ENCODE measurements around the gene OR8B3. TPM values are rescaled to one million over a fixed set of nuclear protein-coding genes. Genes with fewer than 3 reads are reported as not detected.
"Not testable (repeated sequence)": the region's sequence is repeated elsewhere in the genome, so short reads cannot be mapped to it uniquely, and the experiment has no call there.

The OR8B3 gene
- total RNA-seq, 2 donors from 2014 or later = not detected

GRCh38 chr11:124402326-124402922, 3.6 kb upstream of the OR8B3 start:
- no peaks in the 10 kb centered on the region for H3K27me3 ChIP-seq
- ATAC-seq (peak; percentile 70), DNase-seq (peak; percentile 53 to 74 (median 65))
- TF ChIP-seq POLR2A (IDR thresholded peaks at IDR 0.05) (no peak), CTCF (IDR thresholded peaks at IDR 0.05) (peak; percentile 23 to 66 (median 44))
- 30 to 33% methylated on average over 8 of the region's 8 CpGs for WGBS, 2 donors
- intact Hi-C loops (cut with DNase I) = no loop called here
- no peaks in the 10 kb centered on the region for H3K4me1 ChIP-seq
- H3K36me3 ChIP-seq (replicated peaks in 1 of 2; ENCODE audit: insufficient read depth in 1 of 2, low read depth in 2 of 2) = no peaks in the 10 kb centered on the region
- no peak overlapping the region for H3K27ac ChIP-seq
- no peak overlapping the region for H3K4me3 ChIP-seq
- no peaks in the 10 kb centered on the region for H3K9me3 ChIP-seq

GRCh38 chr11:124396847-124397246, 2.0 kb downstream of the OR8B3 start:
- intact Hi-C loops (cut with DNase I); H3K36me3 ChIP-seq (replicated peaks in 1 of 2; ENCODE audit: insufficient read depth in 1 of 2, low read depth in 2 of 2); DNase-seq; H3K4me3 ChIP-seq; H3K27ac ChIP-seq; ATAC-seq; H3K9me3 ChIP-seq; H3K27me3 ChIP-seq; H3K4me1 ChIP-seq: not testable (repeated sequence)
- WGBS, 2 donors = 63 to 89% methylated on average over 2 to 3 of the region's 4 CpGs

- no peak for DNase-seq
- no peaks in the 10 kb centered on the region for H3K4me1 ChIP-seq
- 77 to 82% methylated on average over 3 of the region's 3 CpGs for WGBS, 2 donors
- intact Hi-C loops (cut with DNase I) = no loop called here
- H3K4me3 ChIP-seq = no peak overlapping the region
- ATAC-seq = no peak
- no peaks in the 10 kb centered on the region for H3K9me3 ChIP-seq
- H3K27ac ChIP-seq = no peak overlapping the region
- TF ChIP-seq POLR2A (IDR thresholded peaks at IDR 0.05) (no peak), CTCF (IDR thresholded peaks at IDR 0.05) (no peak)
- no peaks in the 10 kb centered on the region for H3K27me3 ChIP-seq
- H3K36me3 ChIP-seq (replicated peaks in 1 of 2; ENCODE audit: insufficient read depth in 1 of 2, low read depth in 2 of 2) = no peaks in the 10 kb centered on the region
Observed at GRCh38 chr11:124394408-124394807, 4.4 kb downstream of the OR8B3 start.

DNA sequence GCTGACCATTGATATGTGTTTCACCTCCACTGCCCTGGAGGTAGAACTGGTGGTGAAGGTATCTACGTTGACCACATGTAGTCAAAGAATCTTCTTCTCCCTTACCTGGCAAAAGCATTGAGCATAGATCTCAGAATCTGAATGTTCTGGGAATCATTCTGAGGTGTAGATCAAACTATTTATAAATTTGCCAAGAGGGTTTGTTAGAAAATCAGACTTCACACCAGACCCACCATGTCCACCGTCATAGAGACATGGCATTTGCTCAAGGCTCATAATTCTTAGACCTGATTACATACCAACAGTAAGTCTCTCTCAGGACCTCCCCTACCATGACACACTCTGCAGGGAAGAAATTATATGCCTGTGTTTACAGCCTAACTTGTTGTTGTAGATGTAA, 14.4 kb downstream of the OR8B3 start, which contains the start of gene OR8B2:
OR8B2 (minus strand) TSS at position 101 of the 400 bp plus-strand sequence. CDS start 1,156 bp downstream, outside the sequence.
- Histone ChIP-seq H3K27me3 (no peaks in the 10 kb centered on the region), H3K36me3 (replicated peaks in 1 of 2; ENCODE audit: insufficient read depth in 1 of 2, low read depth in 2 of 2) (no peaks in the 10 kb centered on the region), H3K4me3 (no peak within 1 kb of the TSS), H3K4me1 (no peaks in the 10 kb centered on the region), H3K27ac (no peak within 1 kb of the TSS), H3K9me3 (no peaks in the 10 kb centered on the region)
- no peak for ATAC-seq
- intact Hi-C loops (cut with DNase I) = no loop called here
- TF ChIP-seq CTCF (IDR thresholded peaks at IDR 0.05) (no peak), POLR2A (IDR thresholded peaks at IDR 0.05) (no peak)
- WGBS, 2 donors = 74 to 88% methylated on average over 2 of the region's 2 CpGs
- no peak for DNase-seq

DNA sequence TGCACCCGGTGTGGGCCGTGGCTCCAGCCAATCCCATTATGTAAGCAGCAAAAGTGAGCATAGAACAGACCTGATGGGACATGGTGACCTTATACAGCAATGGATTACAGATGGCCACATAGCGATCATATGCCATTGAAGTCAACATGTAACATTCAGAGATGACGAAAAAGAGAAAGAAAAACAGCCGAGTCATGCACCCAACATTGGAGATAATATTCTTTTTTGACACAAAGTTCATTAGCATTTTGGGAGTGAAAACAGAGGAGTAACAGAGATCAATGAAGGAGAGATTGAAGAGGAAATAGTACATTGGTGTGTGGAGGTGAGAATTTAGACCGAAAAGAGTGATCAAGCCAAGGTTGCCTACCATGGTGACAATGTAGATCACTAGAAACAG, 16.0 kb downstream of the OR8B3 start:
- H3K27ac ChIP-seq; H3K36me3 ChIP-seq (replicated peaks in 1 of 2; ENCODE audit: insufficient read depth in 1 of 2, low read depth in 2 of 2); ATAC-seq; H3K27me3 ChIP-seq; H3K4me3 ChIP-seq; H3K4me1 ChIP-seq; intact Hi-C loops (cut with DNase I); H3K9me3 ChIP-seq; DNase-seq: not testable (repeated sequence)
- 67 to 77% methylated on average over 4 of the region's 6 CpGs for WGBS, 2 donors

DNA sequence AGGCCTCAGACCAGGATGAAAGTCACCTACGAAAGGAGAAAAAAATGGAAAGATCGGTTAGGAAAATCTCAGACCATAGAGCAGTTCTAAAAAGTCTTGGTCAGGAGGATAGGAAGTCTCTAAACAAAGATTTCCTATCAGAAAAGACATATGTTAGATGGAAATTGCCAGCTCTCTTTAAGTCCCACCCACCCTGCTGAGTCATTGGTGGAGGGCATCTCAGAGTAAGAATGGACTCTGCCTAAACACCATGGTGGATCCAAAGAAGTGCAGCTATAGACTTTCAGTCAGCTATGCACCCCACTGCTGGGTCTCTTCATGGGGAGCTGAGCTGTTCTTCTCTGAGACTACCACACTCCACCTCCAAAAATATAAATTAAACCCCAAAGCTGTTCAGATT, 18.2 kb downstream of the OR8B3 start:
- ATAC-seq (no peak), DNase-seq (no peak)
- no peaks in the 10 kb centered on the region for H3K36me3 ChIP-seq (replicated peaks in 1 of 2; ENCODE audit: insufficient read depth in 1 of 2, low read depth in 2 of 2)
- H3K4me3 ChIP-seq = no peak overlapping the region
- H3K27me3 ChIP-seq = no peaks in the 10 kb centered on the region
- no peak overlapping the region for H3K27ac ChIP-seq
- no peaks in the 10 kb centered on the region for H3K4me1 ChIP-seq
- intact Hi-C loops (cut with DNase I) = no loop called here
- H3K9me3 ChIP-seq = no peaks in the 10 kb centered on the region
- WGBS, 2 donors = 90 to 94% methylated on average over 2 of the region's 2 CpGs
- TF ChIP-seq CTCF (IDR thresholded peaks at IDR 0.05) (no peak), POLR2A (IDR thresholded peaks at IDR 0.05) (no peak)
